Left lung (tissue), 10 donors: ENCODE results near the gene HSFX3. TPM values are rescaled to one million over a fixed set of nuclear protein-coding genes. Genes with fewer than 3 reads are reported as not detected.
"Not testable (repeated sequence)": the region's sequence is repeated elsewhere in the genome, so short reads cannot be mapped to it uniquely, and the experiment has no call there.

Source experiments
- ATAC-seq: fragments of 200-7000 bp; cut with Tn5 transposase; one replicate; pipeline ENCODE4 v1.9.1; 2020; ENCODE audit warnings: moderate library complexity
- DNase-seq, 4 donors: peaks; one replicate each; pipeline ENCODE4 v3.0.0-alpha.2; 2013 to 2020
- H3K27ac ChIP-seq, 2 donors: fragments of 200-600 bp; sonication (generic) in 1 of 2; one replicate each; pipeline versions ENCODE4 v1.5.0 to v1.8.0; 2020 to 2021
- H3K27me3 ChIP-seq, 2 donors: fragments of 200-600 bp; sonication (generic) in 1 of 2; one replicate each; pipeline versions ENCODE4 v1.5.0 to v1.8.0; 2020 to 2021
- H3K36me3 ChIP-seq, 2 donors: fragments of 200-600 bp; sonication (generic) in 1 of 2; one replicate each; pipeline versions ENCODE4 v1.5.0 to v1.8.0; 2020 to 2021
- H3K4me1 ChIP-seq, 2 donors: fragments of 200-600 bp; one replicate each; pipeline ENCODE4 v1.8.0; 2021
- H3K4me3 ChIP-seq, 2 donors: fragments of 200-600 bp; sonication (generic) in 1 of 2; one replicate each; pipeline versions ENCODE4 v1.5.0 to v1.8.0; 2020 to 2021; ENCODE audit warnings: mild to moderate bottlenecking in 1 of 2
- H3K9me3 ChIP-seq, 2 donors: fragments of 200-600 bp; sonication (generic) in 1 of 2; one replicate each; pipeline versions ENCODE4 v1.5.0 to v1.8.0; 2020 to 2021
- intact Hi-C, 2 donors: fragments of 100-400 bp; cut with DNase I; formaldehyde crosslinking; loops; one replicate each; pipeline versions ENCODE4 v1.11.2 to v1.14.2; 2022
- polyA plus RNA-seq, 6 donors: library from polyadenylated mRNA; unstranded; fragments of 120-200 nt; gene quantifications; one replicate each; pipeline ENCODE4 v1.2.1, GENCODE V29; 2013; ENCODE audit not compliant: insufficient read length in 6 of 6
- total RNA-seq, 2 donors: library from RNA; stranded (reverse); fragmentation: NEBNext Ultra II Directional; extraction: Animal tissue kit (Norgen Biotek cat#: 25700); gene quantifications; one replicate each; pipeline ENCODE4 v1.2.1, GENCODE V29; 2021
- TF ChIP-seq, protein P1 (sequence below), 2 donors: fragments of 200-600 bp; sonication (generic) in 1 of 2; IDR thresholded peaks; one replicate each; pipeline versions ENCODE4 v1.5.0 to v1.8.0; 2021; ENCODE audit warnings: antibody characterized with exemption in 2 of 2
- donor health status: DM: no; HTN: yes; CAD: no.
- donor health status: DM: no; HTN: no; CAD: no.

The HSFX3 gene
- total and polyA plus RNA-seq, 8 donors, result not detected

- intact Hi-C loops, result no loop called here
- ATAC-seq, result no peak
- Histone ChIP-seq H3K36me3 (no peaks in the 10 kb centered on the region), H3K27ac (peak overlapping the region; percentile 88 to 93), H3K27me3 (no peaks in the 10 kb centered on the region), H3K4me1 (peaks cover 0 to 5% of the 10 kb centered on the region in 2 donors), H3K9me3 (no peaks in the 10 kb centered on the region), H3K4me3 (peak overlapping the region; percentile 53 to 67)
- no peak for DNase-seq
- TF ChIP-seq, protein P1, sequence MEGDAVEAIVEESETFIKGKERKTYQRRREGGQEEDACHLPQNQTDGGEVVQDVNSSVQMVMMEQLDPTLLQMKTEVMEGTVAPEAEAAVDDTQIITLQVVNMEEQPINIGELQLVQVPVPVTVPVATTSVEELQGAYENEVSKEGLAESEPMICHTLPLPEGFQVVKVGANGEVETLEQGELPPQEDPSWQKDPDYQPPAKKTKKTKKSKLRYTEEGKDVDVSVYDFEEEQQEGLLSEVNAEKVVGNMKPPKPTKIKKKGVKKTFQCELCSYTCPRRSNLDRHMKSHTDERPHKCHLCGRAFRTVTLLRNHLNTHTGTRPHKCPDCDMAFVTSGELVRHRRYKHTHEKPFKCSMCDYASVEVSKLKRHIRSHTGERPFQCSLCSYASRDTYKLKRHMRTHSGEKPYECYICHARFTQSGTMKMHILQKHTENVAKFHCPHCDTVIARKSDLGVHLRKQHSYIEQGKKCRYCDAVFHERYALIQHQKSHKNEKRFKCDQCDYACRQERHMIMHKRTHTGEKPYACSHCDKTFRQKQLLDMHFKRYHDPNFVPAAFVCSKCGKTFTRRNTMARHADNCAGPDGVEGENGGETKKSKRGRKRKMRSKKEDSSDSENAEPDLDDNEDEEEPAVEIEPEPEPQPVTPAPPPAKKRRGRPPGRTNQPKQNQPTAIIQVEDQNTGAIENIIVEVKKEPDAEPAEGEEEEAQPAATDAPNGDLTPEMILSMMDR (IDR thresholded peaks at IDR 0.05), result no peak
Measured at GRCh38 chrX:149541521-149542047, 8.1 kb downstream of the HSFX3 start.

DNA sequence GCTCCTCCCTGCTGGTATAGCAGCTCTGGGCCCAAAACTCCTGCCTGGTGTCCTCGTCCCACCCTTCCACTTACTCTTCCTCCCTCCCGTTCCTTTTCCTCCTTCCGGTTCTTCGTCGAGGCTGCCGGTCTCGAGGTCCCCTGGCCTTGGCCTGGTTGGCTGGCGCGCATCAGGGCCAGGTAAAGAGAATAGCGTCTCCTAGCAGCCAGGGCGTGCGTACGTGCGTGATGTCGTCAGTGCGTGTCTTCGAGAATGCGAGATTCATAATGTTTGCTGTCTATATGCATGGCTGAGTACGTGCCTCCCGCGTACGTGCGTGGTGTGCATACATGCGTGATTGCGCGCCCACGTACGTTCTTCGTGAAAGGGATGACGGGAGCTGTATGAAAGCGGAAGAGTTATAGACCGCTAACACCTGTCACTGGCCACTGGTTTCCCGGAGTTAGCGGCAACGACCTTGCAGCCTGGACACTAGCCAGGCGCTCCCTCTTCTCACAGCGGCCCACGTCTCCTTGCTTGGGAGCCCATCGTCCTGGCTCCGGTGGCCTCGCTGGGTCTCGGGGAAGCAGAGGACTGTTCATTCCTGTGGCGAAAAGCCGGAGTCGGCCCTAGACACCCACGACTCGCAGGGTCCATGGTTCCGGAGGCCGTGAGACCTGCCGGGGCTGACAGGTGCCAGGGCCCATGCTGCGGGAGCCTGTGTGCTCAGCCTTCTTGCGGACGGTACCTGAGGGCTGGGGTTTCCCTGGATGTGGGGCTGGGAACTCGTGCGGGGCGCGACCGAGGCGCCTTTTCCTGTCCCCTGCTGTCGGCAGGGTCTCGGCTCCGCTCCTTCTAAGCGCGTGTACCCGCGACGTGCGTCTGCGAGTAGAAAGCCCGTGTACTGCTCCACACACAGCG lies 8.9 kb downstream of the HSFX3 start, which contains the start of gene EOLA1:
TSS of gene EOLA1 (plus strand) at position 392 of the 900 bp plus-strand sequence. CDS start 4,619 bp downstream, outside the sequence.
- peak; percentile 62 for ATAC-seq

GRCh38 chrX:149540131-149540620 lies 9.5 kb downstream of the HSFX3 start:
- Histone ChIP-seq H3K4me3 (peak overlapping the region; percentile 53 to 67), H3K4me1 (peaks cover 0 to 5% of the 10 kb centered on the region in 2 donors), H3K27me3 (no peaks in the 10 kb centered on the region), H3K36me3 (no peaks in the 10 kb centered on the region), H3K9me3 (no peaks in the 10 kb centered on the region), H3K27ac (peak overlapping the region; percentile 88 to 93)
- ATAC-seq, result peak; percentile 80
- intact Hi-C loops, result no loop called here
- TF ChIP-seq, protein P1 (IDR thresholded peaks at IDR 0.05), result no peak
- DNase-seq, result peak; percentile 84 to 94 (median 93)

More for the DNA sequence above, 8.9 kb downstream of the HSFX3 start, which contains the start of gene EOLA1:
- Histone ChIP-seq H3K9me3 (no peaks in the 10 kb centered on the region), H3K27me3 (no peaks in the 10 kb centered on the region), H3K27ac (peak within 1 kb of the TSS; percentile 88 to 93), H3K4me3 (peak within 1 kb of the TSS; percentile 53 to 67), H3K36me3 (no peaks in the 10 kb centered on the region), H3K4me1 (peaks cover 0 to 5% of the 10 kb centered on the region in 2 donors)
- TF ChIP-seq, protein P1 (IDR thresholded peaks at IDR 0.05), result no peak
- intact Hi-C loops, result no loop called here
- peak in 3 of 4 donors; percentile 90 to 93 (median 93) for DNase-seq

- TF ChIP-seq, protein P1 (IDR thresholded peaks at IDR 0.05), result no peak
- ATAC-seq, result peak; percentile 70
- peak; percentile 80 to 93 (median 92) for DNase-seq
- no peaks in the 10 kb centered on the region for H3K9me3 ChIP-seq
- peaks cover 0 to 5% of the 10 kb centered on the region in 2 donors for H3K4me1 ChIP-seq
- H3K36me3 ChIP-seq, result no peaks in the 10 kb centered on the region
- H3K4me3 ChIP-seq, result peak overlapping the region in 1 of 2 donors; percentile 67
- intact Hi-C loops, result no loop called here
- peak overlapping the region; percentile 13 to 93 for H3K27ac ChIP-seq
- H3K27me3 ChIP-seq, result no peaks in the 10 kb centered on the region
Measured at GRCh38 chrX:149539283-149540130, 10.2 kb downstream of the HSFX3 start.

DNA sequence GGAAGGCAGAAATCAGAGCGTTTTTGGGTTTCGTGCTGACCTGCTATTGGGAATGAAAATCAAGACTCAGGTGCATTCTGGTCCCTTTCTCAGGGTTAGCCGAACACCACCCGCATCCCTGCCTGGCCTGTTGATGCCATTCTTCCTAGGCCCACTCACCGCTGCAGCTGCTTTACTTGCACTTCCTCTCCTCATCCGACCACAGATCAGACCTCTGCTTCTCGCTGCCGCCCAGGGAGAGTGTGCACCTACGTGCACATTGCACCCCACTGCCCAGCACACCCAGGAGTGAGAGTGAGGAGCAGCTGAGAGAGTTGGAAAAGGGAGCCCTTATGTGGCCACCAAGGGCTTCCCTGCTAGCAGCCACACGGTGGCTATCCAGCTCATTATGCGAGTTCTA lies 12.2 kb downstream of the HSFX3 start:
- H3K27ac ChIP-seq, DNase-seq, H3K36me3 ChIP-seq, ATAC-seq, H3K9me3 ChIP-seq, H3K4me3 ChIP-seq, intact Hi-C loops, H3K27me3 ChIP-seq, H3K4me1 ChIP-seq: not testable (repeated sequence)

DNA sequence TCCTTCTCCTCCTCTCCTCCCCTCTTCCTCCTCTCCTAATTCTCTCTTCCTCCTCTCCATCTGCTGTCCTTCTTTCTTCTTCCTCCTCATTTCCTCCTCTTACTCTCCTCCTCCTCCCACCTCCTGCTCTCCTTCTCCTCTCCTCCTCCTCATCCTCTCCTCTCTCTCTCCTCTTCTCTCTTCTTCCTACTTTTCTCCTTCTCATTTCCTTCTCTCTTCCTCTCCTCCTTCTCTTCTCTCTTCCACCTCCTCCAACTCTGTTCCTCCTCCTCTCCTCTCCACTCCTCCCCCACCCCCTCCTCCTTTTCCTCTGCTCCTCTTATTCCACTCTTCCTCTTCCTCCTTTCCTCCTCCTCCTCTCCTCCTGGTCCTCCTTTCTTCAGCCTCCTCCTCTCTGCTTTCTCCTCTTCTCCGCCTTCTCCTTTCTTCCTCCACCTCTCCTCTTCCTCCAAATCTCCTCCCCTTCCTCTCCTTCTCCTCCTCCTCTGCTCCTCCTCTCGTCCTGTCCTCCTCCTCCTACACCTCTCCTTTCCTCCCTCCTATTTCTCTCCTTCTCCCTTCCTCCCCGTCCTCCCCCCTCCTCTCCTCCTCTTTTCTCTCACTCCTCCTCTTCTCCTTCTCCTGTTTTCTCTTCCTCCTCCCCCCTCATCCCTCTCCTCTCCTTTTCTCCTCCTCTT lies 14.7 kb downstream of the HSFX3 start:
- H3K36me3 ChIP-seq, H3K27ac ChIP-seq, H3K4me1 ChIP-seq, ATAC-seq, DNase-seq, intact Hi-C loops, H3K27me3 ChIP-seq, H3K4me3 ChIP-seq, H3K9me3 ChIP-seq: not testable (repeated sequence)

DNA sequence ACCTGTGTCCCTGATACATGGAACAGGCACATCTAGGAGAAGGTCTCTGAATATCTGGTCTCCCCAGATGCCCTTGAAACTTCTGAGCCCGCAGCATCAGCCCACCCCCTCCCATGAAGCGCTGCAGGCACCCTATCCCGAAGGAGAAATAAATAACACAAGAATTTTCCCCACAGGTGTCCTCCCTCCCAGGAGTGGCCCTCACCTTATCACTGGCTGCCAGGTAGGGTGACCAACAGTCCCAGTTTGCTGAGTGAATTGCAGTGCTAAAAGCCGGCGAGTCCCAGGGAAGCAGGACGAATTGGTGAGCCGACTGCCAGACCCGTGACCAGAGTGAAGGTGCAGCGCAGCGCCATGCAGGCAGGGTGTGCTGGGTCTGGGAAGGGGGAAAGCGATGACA lies 15.7 kb downstream of the HSFX3 start:
- DNase-seq, H3K4me3 ChIP-seq, H3K27me3 ChIP-seq, H3K36me3 ChIP-seq, ATAC-seq, intact Hi-C loops, H3K4me1 ChIP-seq, H3K27ac ChIP-seq, H3K9me3 ChIP-seq: not testable (repeated sequence)
